Mesendoderm (in vitro differentiated cells): Measurements from ENCODE around the gene IDH3G.

ENCODE experiments used
- DNase-seq: peaks from one replicate; pipeline ENCODE4 v3.0.0; 2013
- H2AK5ac ChIP-seq: 2 replicates; pipeline ENCODE4 v1.6.1; 2013; ENCODE audit warnings: low read length, inconsistent platforms
- H2BK120ac ChIP-seq: 2 replicates; pipeline ENCODE4 v1.6.1; 2013; ENCODE audit warnings: low read depth, mild to moderate bottlenecking, low read length, moderate library complexity, mixed read lengths
- H2BK15ac ChIP-seq: replicated peaks from 2 replicates; pipeline ENCODE4 v1.6.1; 2013; ENCODE audit warnings: low read depth, mild to moderate bottlenecking, moderate library complexity
- H2BK5ac ChIP-seq: 2 replicates; pipeline ENCODE4 v1.6.1; 2013; ENCODE audit warnings: low read length, inconsistent platforms
- H3K18ac ChIP-seq: 2 replicates; pipeline ENCODE4 v1.6.1; 2013; ENCODE audit warnings: mild to moderate bottlenecking, low read length, mixed read lengths
- H3K23ac ChIP-seq: one replicate; pipeline ENCODE4 v1.6.1; 2013; ENCODE audit warnings: low read length
- H3K27ac ChIP-seq: 2 replicates; pipeline ENCODE4 v1.5.1; 2013; ENCODE audit warnings: low read depth, mild to moderate bottlenecking, inconsistent platforms, low read length, moderate library complexity
- H3K27me3 ChIP-seq: 2 replicates; pipeline ENCODE4 v1.6.1; 2013; ENCODE audit warnings: low read length, control low read depth, mild to moderate bottlenecking, inconsistent platforms; ENCODE audit not compliant: insufficient read depth, poor library complexity
- H3K36me3 ChIP-seq: 2 replicates; pipeline ENCODE4 v1.6.1; 2013; ENCODE audit warnings: low read length, inconsistent platforms; ENCODE audit not compliant: control insufficient read depth, insufficient read depth
- H3K4ac ChIP-seq: one replicate; pipeline ENCODE4 v1.6.1; 2013; ENCODE audit warnings: low read depth, mild to moderate bottlenecking, low read length, moderate library complexity
- H3K4me1 ChIP-seq: 2 replicates; pipeline ENCODE4 v1.6.1; 2013; ENCODE audit warnings: low read depth, low read length, inconsistent platforms; ENCODE audit not compliant: control insufficient read depth
- H3K4me2 ChIP-seq: 2 replicates; pipeline ENCODE4 v1.6.1; 2013; ENCODE audit warnings: low read length
- H3K4me3 ChIP-seq: 2 replicates; pipeline ENCODE4 v1.5.1; 2013; ENCODE audit warnings: mild to moderate bottlenecking, low read length
- H3K56ac ChIP-seq: one replicate; pipeline ENCODE4 v1.6.1; 2013; ENCODE audit warnings: low read length
- H3K79me1 ChIP-seq: 2 replicates; pipeline ENCODE4 v1.6.1; 2013; ENCODE audit warnings: low read length, inconsistent platforms
- H3K79me2 ChIP-seq: 2 replicates; pipeline ENCODE4 v1.6.1; 2013; ENCODE audit warnings: mild to moderate bottlenecking, low read length; ENCODE audit not compliant: control insufficient read depth, insufficient read depth
- H3K9ac ChIP-seq: 2 replicates; pipeline ENCODE4 v1.6.1; 2013; ENCODE audit warnings: low read length, inconsistent platforms
- H4K5ac ChIP-seq: one replicate; pipeline ENCODE4 v1.6.1; 2013; ENCODE audit warnings: low read length
- H4K8ac ChIP-seq: one replicate; pipeline ENCODE4 v1.6.1; 2013; ENCODE audit warnings: low read depth, mild to moderate bottlenecking, control low read depth, low read length, moderate library complexity
- WGBS: extraction: QIAGEN DNeasy Blood & Tissue Kit; methylation state at CpG from one replicate; pipeline ENCODE4 v1.1.7; 2013; ENCODE audit warnings: low lambda C conversion rate, missing lambda C conversion rate; ENCODE audit not compliant: insufficient coverage; ENCODE audit errors: extremely low coverage; 5-methylcytosine and 5-hydroxymethylcytosine counted together

IDH3G gene

DNA sequence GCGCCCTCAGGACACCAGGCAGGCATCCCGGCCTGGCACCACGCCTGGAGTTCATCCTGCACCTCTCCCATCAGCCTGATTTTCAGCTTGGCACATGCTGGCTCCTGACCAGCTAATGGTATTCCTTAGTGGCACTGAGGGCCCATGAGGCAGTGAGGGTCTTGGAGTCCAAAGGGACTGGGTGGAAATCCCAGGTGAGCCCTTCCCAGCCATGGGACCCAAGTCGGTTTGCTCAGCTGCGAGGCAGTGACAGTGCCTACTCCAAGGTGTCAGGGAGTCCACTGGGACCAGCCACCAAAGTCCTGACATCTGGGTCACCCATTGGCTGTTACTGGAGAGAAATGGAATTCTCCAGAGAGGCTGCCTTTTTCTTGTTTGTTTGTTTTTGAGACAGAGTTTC lies 5.2 kb upstream of the IDH3G start:
- no peaks in the 10 kb centered on the region for H3K4me1 ChIP-seq
- no peak for DNase-seq
- H3K4ac ChIP-seq = no peak overlapping the region
- H3K79me1 ChIP-seq = no peaks in the 10 kb centered on the region
- H2BK15ac ChIP-seq = no peak overlapping the region
- H4K8ac ChIP-seq = no peak overlapping the region
- H3K4me2 ChIP-seq = no peak overlapping the region
- no peak overlapping the region for H3K56ac ChIP-seq
- no peak overlapping the region for H3K27ac ChIP-seq
- no peak overlapping the region for H2BK120ac ChIP-seq
- no peak overlapping the region for H3K18ac ChIP-seq
- H3K4me3 ChIP-seq = no peak overlapping the region
- no peak overlapping the region for H3K23ac ChIP-seq
- no peaks in the 10 kb centered on the region for H3K27me3 ChIP-seq
- peaks cover 3% of the 10 kb centered on the region for H3K36me3 ChIP-seq
- H3K9ac ChIP-seq = no peak overlapping the region
- H3K79me2 ChIP-seq = peaks cover 15% of the 10 kb centered on the region
- no CpG with 5 or more reads among the region's 5 CpGs for WGBS
- no peak overlapping the region for H4K5ac ChIP-seq
- no peak overlapping the region for H2AK5ac ChIP-seq
- no peak overlapping the region for H2BK5ac ChIP-seq

DNA sequence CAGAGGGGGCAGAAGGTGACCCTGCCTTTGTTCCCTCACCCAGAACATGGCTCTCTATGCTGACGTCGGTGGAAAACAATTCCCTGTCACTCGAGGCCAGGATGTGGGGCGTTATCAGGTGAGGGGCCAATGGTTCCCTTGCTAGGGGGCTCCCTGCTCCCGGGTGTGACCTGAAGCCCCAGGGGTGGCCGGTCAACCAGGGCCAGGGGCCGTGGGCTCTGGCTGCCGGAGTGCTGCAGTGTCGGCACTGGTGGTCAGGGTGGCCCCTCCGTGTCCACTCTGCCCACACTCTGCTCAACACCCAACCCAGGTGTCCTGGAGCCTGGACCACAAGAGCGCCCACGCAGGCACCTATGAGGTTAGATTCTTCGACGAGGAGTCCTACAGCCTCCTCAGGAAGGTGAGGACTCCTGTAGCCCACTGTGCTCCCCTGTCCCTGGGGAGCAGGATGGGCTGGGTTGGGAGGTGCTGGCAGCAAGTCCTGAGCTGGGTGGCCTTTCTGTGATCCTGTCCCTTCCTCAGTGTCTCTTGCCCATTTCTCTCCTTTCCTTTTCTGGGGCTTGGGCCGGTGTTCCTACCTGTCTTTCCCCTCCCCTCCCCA lies 3.3 kb upstream of the IDH3G start:
- H3K27ac ChIP-seq = no peak overlapping the region
- H3K23ac ChIP-seq = no peak overlapping the region
- H3K36me3 ChIP-seq = peaks cover 3% of the 10 kb centered on the region
- H4K8ac ChIP-seq = no peak overlapping the region
- H2BK120ac ChIP-seq = no peak overlapping the region
- no peak overlapping the region for H4K5ac ChIP-seq
- no peak overlapping the region for H2AK5ac ChIP-seq
- no peaks in the 10 kb centered on the region for H3K4me1 ChIP-seq
- no peak overlapping the region for H3K4me2 ChIP-seq
- DNase-seq = no peak
- H3K9ac ChIP-seq = no peak overlapping the region
- no peaks in the 10 kb centered on the region for H3K27me3 ChIP-seq
- H3K56ac ChIP-seq = no peak overlapping the region
- H2BK15ac ChIP-seq = no peak overlapping the region
- no peak overlapping the region for H3K4me3 ChIP-seq
- no peak overlapping the region for H2BK5ac ChIP-seq
- no peak overlapping the region for H3K4ac ChIP-seq
- peaks cover 25% of the 10 kb centered on the region for H3K79me2 ChIP-seq
- peaks cover 2% of the 10 kb centered on the region for H3K79me1 ChIP-seq
- H3K18ac ChIP-seq = no peak overlapping the region
- WGBS = no CpG with 5 or more reads among the region's 15 CpGs

DNA sequence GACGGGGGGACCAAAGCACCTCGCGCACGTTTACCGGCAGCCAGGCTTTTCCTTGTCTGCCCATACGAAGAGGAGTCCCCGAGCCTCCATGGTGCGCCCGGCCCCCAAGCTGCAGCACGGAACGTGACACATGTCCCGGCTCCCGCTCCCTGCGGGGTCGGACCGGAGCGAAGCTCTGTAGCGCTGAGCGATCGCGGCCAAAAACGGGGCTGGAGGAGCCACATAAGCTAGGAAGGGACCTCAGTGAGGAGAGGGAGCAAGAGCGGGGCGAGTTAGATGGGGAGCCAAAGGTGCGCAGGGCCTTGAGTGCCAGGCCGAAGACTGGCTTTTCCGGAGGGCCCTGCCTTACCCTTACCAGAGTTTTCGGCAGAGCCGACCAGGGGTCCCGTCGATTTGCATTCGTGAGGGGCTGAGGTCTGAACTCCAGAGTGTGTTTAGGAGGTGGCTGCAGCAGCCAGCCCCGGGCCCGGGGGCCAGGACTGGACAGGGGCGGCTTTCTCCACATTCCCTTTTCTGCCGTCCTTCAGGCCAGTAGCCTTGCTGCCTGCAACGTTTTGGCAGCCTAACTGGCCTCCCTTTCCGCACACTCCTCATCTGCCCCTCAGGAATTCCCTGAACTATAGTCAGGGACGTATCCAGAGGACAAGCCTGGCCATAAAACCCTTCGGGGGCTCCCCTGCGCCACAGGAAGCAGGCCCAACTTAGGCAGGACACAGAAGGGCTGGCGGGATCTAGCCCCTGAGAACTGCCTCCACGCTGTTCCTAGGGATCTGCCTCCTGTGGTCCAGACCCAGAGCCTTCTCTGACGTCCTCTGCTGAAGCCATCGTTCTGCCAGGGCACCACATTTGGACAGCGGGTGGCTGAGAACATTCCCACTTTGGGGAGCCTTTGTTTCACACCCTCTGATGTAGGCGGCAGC lies 982 bp upstream of the IDH3G start:
- Histone ChIP-seq H3K4me1 (no peaks in the 10 kb centered on the region), H3K18ac (peak overlapping the region; percentile 86), H3K27me3 (no peaks in the 10 kb centered on the region), H2AK5ac (no peak overlapping the region), H3K4me2 (peak overlapping the region; percentile 66), H3K23ac (peak overlapping the region; percentile 24), H3K9ac (peak overlapping the region; percentile 97), H3K79me2 (peaks cover 26% of the 10 kb centered on the region), H3K36me3 (peaks cover 3% of the 10 kb centered on the region), H2BK120ac (no peak overlapping the region), H2BK15ac (no peak overlapping the region), H3K27ac (peak overlapping the region; percentile 44), H3K4me3 (peak overlapping the region; percentile 82), H4K5ac (no peak overlapping the region), H2BK5ac (no peak overlapping the region), H4K8ac (no peak overlapping the region), H3K4ac (no peak overlapping the region), H3K79me1 (peaks cover 2% of the 10 kb centered on the region), H3K56ac (peak overlapping the region; percentile 97)
- no CpG with 5 or more reads among the region's 47 CpGs for WGBS
- peak; percentile 8 for DNase-seq

DNA sequence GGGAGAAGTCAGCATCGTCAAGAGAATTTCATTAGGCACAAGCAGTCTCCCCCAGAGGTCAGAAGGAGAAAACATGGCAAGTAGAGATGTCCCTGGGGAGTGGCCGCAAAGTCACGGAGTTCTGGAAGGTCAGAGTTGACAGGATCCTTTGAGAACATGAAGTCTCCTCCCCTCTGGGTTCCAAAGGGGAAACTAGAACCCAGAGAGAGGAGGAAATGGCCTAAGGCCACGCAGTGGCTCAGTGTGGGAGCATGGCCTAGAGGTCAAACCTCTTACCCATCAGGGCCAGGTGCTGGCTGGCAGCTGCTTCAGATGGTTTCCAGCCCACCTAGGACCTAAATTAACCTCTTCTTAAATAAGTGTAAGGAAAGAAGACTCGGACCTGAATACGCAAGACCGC lies 884 bp downstream of the IDH3G start:
- H3K56ac ChIP-seq = peak overlapping the region; percentile 82
- H3K36me3 ChIP-seq = peaks cover 3% of the 10 kb centered on the region
- peak overlapping the region; percentile 55 for H3K18ac ChIP-seq
- peak overlapping the region; percentile 80 for H3K9ac ChIP-seq
- H4K8ac ChIP-seq = no peak overlapping the region
- H3K23ac ChIP-seq = no peak overlapping the region
- H2BK120ac ChIP-seq = no peak overlapping the region
- H3K27me3 ChIP-seq = no peaks in the 10 kb centered on the region
- H2BK15ac ChIP-seq = no peak overlapping the region
- WGBS = no CpG with 5 or more reads among the region's 7 CpGs
- no peaks in the 10 kb centered on the region for H3K4me1 ChIP-seq
- H3K4ac ChIP-seq = peak overlapping the region; percentile 19
- no peak overlapping the region for H2BK5ac ChIP-seq
- DNase-seq = peak; percentile 11
- peaks cover 2% of the 10 kb centered on the region for H3K79me1 ChIP-seq
- no peak overlapping the region for H4K5ac ChIP-seq
- H3K79me2 ChIP-seq = peaks cover 26% of the 10 kb centered on the region
- peak overlapping the region; percentile 87 for H3K4me2 ChIP-seq
- peak overlapping the region; percentile 46 for H3K4me3 ChIP-seq
- H3K27ac ChIP-seq = no peak overlapping the region
- no peak overlapping the region for H2AK5ac ChIP-seq

DNA sequence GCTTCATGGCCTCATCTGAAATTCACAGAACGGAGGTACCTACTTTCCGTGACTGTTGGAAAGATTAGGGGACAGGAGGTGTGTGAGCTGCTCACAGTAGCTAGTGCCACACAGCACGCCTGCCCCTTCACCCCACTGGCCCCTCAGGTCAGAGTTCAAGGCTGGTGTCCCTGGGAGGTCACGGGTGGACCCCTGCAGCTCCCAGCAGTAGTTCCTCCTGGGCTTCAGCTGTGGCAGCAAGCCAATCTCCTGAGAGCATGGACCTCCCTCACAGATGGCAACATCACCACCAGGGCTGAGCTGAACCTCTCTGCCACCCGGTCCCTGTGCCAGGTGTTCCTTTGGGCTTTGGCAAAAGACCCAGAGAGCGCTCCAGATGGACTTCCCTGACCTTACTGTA lies 1.8 kb downstream of the IDH3G start:
- no peak overlapping the region for H3K4me3 ChIP-seq
- WGBS = no CpG with 5 or more reads among the region's 6 CpGs
- H4K8ac ChIP-seq = no peak overlapping the region
- H2BK15ac ChIP-seq = no peak overlapping the region
- no peak overlapping the region for H3K56ac ChIP-seq
- H2BK5ac ChIP-seq = no peak overlapping the region
- no peak overlapping the region for H3K18ac ChIP-seq
- H3K4me2 ChIP-seq = no peak overlapping the region
- no peaks in the 10 kb centered on the region for H3K27me3 ChIP-seq
- H2AK5ac ChIP-seq = no peak overlapping the region
- H3K27ac ChIP-seq = no peak overlapping the region
- H3K4me1 ChIP-seq = no peaks in the 10 kb centered on the region
- no peak overlapping the region for H3K4ac ChIP-seq
- peaks cover 2% of the 10 kb centered on the region for H3K79me1 ChIP-seq
- no peak overlapping the region for H4K5ac ChIP-seq
- DNase-seq = no peak
- no peak overlapping the region for H3K9ac ChIP-seq
- H3K79me2 ChIP-seq = peaks cover 26% of the 10 kb centered on the region
- H3K36me3 ChIP-seq = peaks cover 2% of the 10 kb centered on the region
- H3K23ac ChIP-seq = no peak overlapping the region
- no peak overlapping the region for H2BK120ac ChIP-seq
